ENCODE measurements around the gene SLC38A3.

SLC38A3 gene

GRCh38 chr3:50204804-50205412 is at the start of gene SLC38A3:
TSS of gene SLC38A3 (plus strand) at chr3:50205271. CDS start at chr3:50214200, 8,929 bp downstream.
- DNase-seq: no peak

DNA sequence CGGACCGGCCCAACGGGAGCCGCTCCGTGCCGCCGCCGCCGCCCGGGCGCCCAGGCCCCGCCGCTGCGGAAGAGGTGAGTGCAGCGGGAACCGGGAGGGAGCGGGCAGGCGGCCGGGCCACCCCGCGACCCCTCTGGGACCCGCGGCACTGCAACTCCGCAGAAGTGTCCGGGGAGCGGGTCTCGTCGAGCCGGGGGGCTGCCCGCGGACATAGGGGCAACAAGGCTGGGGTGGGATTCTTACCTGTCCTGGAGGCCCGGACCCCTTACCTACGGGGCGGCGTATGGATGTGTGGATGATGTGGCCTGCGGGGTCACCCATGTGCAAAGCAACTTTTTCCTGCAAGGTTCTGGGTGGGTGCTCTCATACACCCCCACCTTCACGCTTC is 49.6 kb upstream of the SLC38A3 start:
- no peak for DNase-seq

GRCh38 chr3:50155891-50156290 is 49.2 kb upstream of the SLC38A3 start:
- no peak for DNase-seq

DNA sequence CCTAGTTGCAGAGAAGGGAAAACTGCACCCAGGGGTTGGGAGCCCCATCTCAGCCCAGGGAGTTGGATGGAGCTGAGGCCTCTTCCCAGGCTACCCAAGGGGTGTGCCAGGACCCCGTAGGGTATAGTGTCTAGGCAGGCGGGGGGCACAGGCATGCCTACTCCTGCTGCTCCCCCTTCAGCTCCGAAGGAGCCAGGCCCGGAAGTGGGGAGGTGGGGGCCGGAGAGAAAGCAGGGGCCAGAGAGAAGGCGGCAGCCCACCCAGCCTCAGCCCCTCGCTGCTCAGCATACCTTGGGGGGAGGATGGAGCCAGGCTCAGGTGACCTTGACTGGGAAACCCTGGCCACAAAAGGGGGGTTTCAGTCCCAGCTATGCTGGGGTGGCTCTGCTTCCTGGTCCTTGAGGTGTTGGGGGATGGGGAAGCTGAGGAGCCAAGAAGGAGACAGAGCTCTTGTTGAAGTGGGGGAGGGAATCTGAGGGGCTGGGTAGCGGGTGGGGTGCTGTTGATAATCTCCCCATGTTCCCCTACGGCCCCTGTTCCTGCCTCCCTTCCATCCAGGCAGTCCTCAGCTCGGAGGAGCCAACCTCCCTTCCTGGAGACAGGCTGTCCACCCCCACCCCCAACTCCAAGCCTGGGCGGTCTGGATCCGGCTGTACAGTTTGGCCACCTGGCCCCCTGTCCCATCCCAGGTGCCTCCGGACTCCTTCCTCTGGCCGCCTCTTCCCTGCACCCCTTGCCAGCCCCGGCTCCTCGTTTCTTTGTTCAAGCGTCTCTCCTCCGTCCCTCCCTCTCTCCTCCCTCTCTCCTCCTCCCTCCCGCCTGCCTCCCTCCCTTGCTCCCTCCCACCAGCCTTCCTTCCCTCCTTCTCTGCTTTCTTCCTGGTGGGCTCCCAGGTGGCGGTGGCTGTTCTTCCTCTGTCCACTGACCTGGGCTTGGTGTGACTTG is 48.2 kb upstream of the SLC38A3 start:
- no peak for DNase-seq

DNA sequence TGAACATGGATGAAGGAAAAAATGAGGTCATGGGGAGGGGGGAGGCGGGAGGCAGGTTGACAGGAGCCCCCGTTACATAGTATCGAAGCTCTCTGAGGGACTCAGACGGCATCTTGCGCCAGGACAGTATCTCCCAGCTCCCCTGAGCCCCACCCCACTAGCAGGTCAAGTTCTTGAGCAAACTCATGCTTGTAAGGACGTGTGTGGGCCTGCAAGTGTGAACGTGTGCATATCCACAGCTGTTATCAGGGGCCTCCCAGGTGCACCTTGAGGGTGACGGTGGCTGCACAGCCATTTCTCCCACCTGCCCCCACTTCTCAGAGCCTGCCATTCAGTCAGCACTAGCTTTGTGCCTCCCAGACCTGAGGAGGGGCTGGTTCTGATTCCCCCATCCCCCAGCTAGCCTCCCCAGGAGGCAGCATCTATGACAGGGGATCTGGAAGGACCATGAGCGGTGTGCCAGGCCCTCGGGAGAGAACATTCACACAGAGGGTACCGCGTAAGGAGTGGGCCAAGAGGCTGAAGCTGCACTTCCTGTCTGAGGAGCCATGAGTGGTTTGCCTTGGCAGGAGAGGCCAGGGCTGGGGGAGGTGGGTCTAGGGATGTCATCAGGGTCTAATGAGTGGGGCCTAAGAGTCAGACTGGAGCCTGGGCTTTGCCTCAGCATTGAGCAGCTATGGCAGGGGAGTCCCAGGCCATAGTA is 47.1 kb upstream of the SLC38A3 start:
- DNase-seq: no peak

- no peak for DNase-seq
Observed at GRCh38 chr3:50158530-50159146, 46.4 kb upstream of the SLC38A3 start.

GRCh38 chr3:50160561-50160983 is 44.5 kb upstream of the SLC38A3 start:
- DNase-seq: no peak

DNA sequence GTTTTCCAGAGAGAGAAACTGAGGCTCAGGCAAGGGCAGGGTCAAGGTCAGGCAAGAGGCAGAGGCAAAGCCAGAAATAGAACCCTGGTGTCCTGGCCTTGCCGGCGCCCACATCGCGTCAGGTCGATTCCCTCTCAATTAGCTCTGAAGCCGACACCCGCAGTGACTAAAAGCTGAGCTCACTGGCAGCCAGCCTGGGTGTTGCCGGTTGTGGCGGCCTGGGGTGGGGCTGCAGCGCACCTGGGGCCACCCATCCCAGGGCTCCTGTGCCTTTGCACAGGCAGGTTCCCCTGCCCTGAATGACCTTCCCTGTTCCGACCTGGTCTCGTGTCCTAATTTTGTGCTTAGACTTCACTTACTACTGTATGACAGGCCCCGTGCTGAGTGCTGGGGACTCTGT is 43.8 kb upstream of the SLC38A3 start:
- no peak for DNase-seq

DNA sequence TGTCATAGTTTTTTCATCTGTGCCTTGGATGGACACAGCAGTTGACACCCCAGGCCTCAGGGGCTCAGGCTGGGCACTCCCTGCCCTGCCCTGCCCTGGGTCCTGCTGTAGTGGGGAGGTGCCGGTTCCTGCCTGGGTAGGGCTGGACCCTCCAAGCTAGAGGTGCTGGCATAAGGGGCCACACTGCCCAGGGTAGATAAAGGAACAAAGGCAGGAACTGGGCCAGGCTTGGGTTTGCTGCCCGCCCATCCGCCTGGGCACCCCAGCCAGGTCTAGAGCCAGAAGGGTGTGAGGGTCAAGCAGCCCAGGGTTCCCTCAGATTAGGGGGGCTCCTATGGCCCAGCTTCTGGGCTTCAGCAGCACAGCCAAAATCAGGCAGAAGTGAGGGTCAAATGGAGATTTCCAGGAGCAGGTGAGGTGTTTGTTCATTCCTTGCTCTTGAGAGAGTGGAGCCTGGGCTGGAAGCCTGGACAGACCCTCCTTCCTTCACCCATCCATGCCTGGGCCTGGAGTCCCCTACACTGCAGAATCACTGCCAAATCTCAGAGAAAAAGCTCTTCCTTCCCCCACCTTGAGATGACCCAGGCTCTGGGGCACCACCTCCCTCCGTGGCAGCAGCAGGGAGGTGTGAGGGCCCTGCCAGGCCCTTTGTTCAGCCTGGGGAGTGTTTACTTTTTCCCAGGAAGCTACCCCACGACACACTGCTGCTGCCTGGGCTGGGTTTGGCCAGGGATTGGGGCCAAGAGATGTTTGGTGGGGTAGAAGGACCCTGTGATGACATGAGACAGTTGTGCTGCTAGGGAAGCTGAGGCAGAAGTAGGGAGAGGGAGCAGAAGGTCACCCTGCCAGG is 42.8 kb upstream of the SLC38A3 start:
- no peak for DNase-seq

DNA sequence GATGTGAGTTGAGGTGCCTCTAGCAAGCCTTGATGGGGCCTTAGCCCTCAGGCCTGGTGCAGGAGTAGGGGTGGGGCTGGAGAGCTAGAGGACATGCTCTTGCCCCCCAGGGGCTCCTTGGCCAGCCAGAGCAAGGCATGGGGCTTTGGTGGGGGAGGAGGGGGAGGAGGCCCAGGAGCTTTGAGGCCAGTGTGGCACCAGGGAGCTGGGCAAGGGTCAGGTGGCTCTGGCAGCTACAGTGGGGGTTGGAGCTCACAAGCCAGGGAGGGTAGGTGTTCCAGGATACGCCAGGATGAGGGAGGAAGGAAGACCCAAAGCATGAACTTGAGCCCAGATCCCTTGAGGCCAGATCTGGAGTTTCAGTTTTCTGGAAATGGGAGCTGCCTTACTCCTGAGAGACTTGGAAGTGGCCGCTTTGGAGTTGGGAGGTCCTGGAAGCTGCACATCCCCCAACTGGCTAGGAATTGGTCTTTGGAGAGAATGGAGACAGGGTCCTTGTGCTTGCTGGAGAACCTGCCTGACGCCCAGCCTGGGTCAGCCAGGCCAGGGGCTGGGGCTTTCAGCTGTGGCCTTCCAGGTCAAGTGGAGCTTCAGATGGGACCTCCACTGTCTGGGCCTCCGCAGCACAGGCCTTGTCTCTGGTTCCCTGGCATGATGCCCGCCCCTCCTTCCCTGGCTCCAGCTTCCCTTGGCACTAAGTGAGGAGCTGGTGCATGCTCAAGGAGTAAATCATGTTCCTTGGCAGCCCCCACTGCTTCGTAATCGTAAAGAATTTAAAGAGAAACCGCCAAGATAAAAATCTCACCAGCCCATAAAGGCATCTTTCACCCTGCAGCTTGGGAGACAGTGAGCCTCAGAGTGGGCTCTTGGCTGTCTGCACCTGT is 41.3 kb upstream of the SLC38A3 start:
- no peak for DNase-seq

GRCh38 chr3:50164481-50164880 is 40.6 kb upstream of the SLC38A3 start:
- no peak for DNase-seq

GRCh38 chr3:50164984-50165909 is 39.8 kb upstream of the SLC38A3 start:
- DNase-seq: no peak

- DNase-seq: no peak
Observed at GRCh38 chr3:50165910-50166538, 39.0 kb upstream of the SLC38A3 start.

DNA sequence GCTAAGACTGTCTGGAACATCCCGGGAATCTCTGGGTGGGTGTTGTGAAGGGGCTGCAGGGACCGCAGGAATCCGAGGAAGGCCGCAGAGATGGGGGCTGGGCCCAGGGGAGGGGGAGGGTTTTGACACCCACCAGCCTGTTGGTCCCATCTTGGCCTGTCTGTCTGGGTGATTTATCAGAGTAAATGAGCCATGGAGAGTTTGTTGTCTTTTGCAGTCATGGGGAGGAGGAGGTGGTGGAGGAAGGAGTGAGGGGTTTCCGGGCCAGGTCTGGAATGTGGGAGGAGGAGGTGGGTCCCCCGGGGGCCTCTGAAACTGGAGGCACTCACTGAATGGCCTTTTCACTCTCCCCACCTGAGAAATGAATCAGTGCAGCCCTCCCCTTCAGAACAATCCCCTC is 38.5 kb upstream of the SLC38A3 start:
- DNase-seq: no peak

DNA sequence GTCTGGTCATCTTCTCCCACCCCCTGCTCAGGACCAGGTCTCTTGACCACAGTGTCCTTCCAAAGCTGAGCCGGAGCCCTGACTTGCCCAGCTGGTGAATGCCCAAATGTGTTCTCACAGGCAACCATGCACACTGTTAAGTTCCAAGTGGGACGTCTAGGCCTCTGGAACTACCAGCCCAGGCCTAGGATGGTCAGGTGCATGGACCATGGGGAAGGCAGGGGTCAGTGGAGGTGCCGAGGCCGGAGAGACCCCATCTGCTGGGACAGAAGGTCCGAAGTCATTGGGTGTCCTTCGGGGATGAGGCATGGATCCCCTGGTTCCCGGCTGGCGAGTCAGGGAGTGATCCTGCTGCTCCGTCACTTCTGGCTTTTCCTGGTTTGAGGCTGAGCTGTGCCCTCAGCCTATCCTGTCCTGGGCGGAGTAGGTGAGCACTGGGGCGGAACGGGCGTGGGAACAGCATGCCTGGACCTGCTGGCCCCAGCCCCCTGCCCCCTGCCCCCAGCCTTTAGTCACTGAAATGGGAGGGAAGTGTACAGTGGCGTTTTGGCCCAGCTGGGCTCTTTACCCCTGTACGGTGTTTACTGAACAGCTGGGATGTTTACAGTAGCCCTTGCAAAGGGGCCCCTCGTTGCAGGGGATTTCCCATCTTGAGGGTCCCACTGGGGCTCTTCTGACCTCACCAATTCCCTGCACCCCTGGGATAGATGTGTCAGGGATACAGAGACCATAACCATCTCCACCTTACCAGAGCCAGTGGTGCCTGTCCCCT is 37.8 kb upstream of the SLC38A3 start:
- DNase-seq: no peak

GRCh38 chr3:50167841-50168209 is 37.2 kb upstream of the SLC38A3 start:
- no peak for DNase-seq

DNA sequence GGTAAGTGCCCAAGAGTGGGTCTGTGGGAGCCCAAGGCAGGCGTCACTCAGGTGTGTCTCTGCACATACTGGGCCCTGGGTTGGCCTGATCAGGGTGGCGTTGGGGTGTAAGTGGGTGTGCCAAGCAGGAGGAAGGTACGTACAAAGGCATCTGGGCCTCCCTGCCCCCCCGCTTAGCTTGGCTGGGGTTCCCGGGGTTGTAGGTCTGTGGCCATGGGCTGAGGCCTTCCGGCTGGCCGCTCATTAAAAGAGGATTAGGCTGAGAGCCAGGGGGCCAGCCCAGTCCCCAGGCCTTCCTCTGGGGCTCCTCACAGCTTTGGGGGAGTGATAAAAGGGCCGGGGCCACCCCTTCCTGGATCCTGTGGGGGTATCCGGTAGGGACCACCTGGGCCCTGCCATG is 36.7 kb upstream of the SLC38A3 start:
- no peak for DNase-seq

- no peak for DNase-seq
Observed at GRCh38 chr3:50168791-50169190, 36.3 kb upstream of the SLC38A3 start.
